Endothelial cell of hepatic sinusoid (primary cell): ENCODE data around the gene ZFP92.

Experiments
- in situ Hi-C: cut with HindIII; loops from 2 replicates; pipeline ENCODE4 v1.10.0; 2017; ENCODE audit warnings: low sequenced_read_pairs

ZFP92 gene

GRCh38 chrX:153450949-153451277 lies 39.6 kb downstream of the ZFP92 start:
- in situ Hi-C loops: no loop called here

GRCh38 chrX:153454901-153455550 lies 43.8 kb downstream of the ZFP92 start:
- in situ Hi-C loops: no loop called here

- in situ Hi-C loops: no loop called here
Observed at GRCh38 chrX:153455571-153455970, 44.3 kb downstream of the ZFP92 start.

GRCh38 chrX:153456161-153456560 lies 44.9 kb downstream of the ZFP92 start:
- in situ Hi-C loops: no loop called here

GRCh38 chrX:153456704-153457103 lies 45.4 kb downstream of the ZFP92 start:
- in situ Hi-C loops: no loop called here

- in situ Hi-C loops: no loop called here
Observed at GRCh38 chrX:153457136-153457825, 46.0 kb downstream of the ZFP92 start.

- in situ Hi-C loops: no loop called here
Observed at GRCh38 chrX:153457827-153458466, 46.7 kb downstream of the ZFP92 start.

GRCh38 chrX:153458476-153458875 lies 47.2 kb downstream of the ZFP92 start:
- in situ Hi-C loops: no loop called here

- in situ Hi-C loops: no loop called here
Observed at GRCh38 chrX:153459986-153460385, 48.7 kb downstream of the ZFP92 start.

- in situ Hi-C loops: no loop called here
Observed at GRCh38 chrX:153460826-153461225, 49.6 kb downstream of the ZFP92 start.
